Stomach (tissue), 9 donors: ENCODE measurements around the gene CCDC93. TPM values are rescaled to one million over a fixed set of nuclear protein-coding genes. Genes with fewer than 3 reads are reported as not detected.

ENCODE experiments used
- DNase-seq, 2 donors: peaks; one replicate each; pipeline versions ENCODE4 v3.0.0 to v3.0.0-alpha.2; 2013 to 2019
- H3K27ac ChIP-seq, 5 donors: fragments of 200-600 bp in 4 of 5; sonication (generic) in 4 of 5; one replicate each; pipeline ENCODE4 v1.5.1; 2013 to 2019; ENCODE audit warnings: mild to moderate bottlenecking in 1 of 5, moderate library complexity in 1 of 5
- H3K27me3 ChIP-seq, 3 donors: fragments of 200-600 bp; sonication (generic); one replicate each; pipeline ENCODE4 v1.5.1; 2017 to 2019; ENCODE audit warnings: mixed run types in 1 of 3
- H3K36me3 ChIP-seq, 4 donors: fragments of 200-600 bp; sonication (generic); 1 replicate in 3 of 4; 2 replicates in 1 of 4; pipeline ENCODE4 v1.5.1; 2016 to 2019
- H3K4me1 ChIP-seq, 4 donors: fragments of 200-600 bp; sonication (generic); one replicate each; pipeline ENCODE4 v1.5.1; 2016 to 2019
- H3K4me3 ChIP-seq, 4 donors: fragments of 200-600 bp; sonication (generic) in 3 of 4; one replicate each; pipeline ENCODE4 v1.5.1; 2016 to 2019; ENCODE audit warnings: mild to moderate bottlenecking in 1 of 4
- H3K9me3 ChIP-seq, 4 donors: fragments of 200-600 bp; sonication (generic); one replicate each; pipeline ENCODE4 v1.5.1; 2016 to 2019
- EP300 ChIP-seq: sonication (generic); formaldehyde crosslinking; IDR thresholded peaks from one replicate; pipeline ENCODE4 v1.6.1; 2017; ENCODE audit warnings: antibody characterized with exemption
- POLR2A ChIP-seq, 4 donors: fragments of 450-650 bp; IDR thresholded peaks; one replicate each; pipeline ENCODE4 v1.6.1; 2016; ENCODE audit warnings: antibody characterized with exemption in 4 of 4, control low read depth in 2 of 4, mild to moderate bottlenecking in 1 of 4, moderate library complexity in 1 of 4
- POLR2AphosphoS5 ChIP-seq, 3 donors: sonication (generic); formaldehyde crosslinking; IDR thresholded peaks; one replicate each; pipeline ENCODE4 v1.6.1; 2016; ENCODE audit warnings: antibody characterized with exemption in 3 of 3
- WGBS, 5 donors: extraction: QIAGEN DNeasy Blood & Tissue Kit in 3 of 5; methylation state at CpG; one replicate each; pipeline versions ENCODE4 v1.1.5 to v1.1.7; 2013 to 2018; 5-methylcytosine and 5-hydroxymethylcytosine counted together
- intact Hi-C: fragments of 100-400 bp; cut with DNase I; formaldehyde crosslinking; loops from one replicate; pipeline ENCODE4 v1.15.1; 2023; ENCODE audit warnings: low total_unique reads
- polyA plus RNA-seq, 3 donors: library from polyadenylated mRNA; stranded (reverse); fragments of 200-250 nt; gene quantifications; one replicate each; pipeline ENCODE4 v1.2.3, GENCODE V29; 2013
- total RNA-seq, 5 donors: library from RNA; depleted of rRNA; stranded (reverse); fragments of >200 nt; gene quantifications; one replicate each; pipeline versions ENCODE4 v1.1.0 to v1.2.3, GENCODE V29; 2014 to 2016
- TF ChIP-seq, protein P1 (sequence below), 7 experiments: fragments of 450-650 bp in 4 of 7; fragments of 200-600 bp in 3 of 7; sonication (generic) in 3 of 7; IDR thresholded peaks; one replicate each; pipeline ENCODE4 v1.5.1; 2016 to 2019; ENCODE audit warnings: antibody characterized with exemption in 7 of 7, control low read depth in 2 of 7, mild to moderate bottlenecking in 1 of 7
- donor health status: healthy with polysubstance abuse.
- donor health status: Bipolar disorder and iron deficiency.
- donor health status: healthy.

Gene CCDC93
- total and polyA plus RNA-seq, 8 donors: 3.1 to 63.9 (median 24.3) TPM

DNA sequence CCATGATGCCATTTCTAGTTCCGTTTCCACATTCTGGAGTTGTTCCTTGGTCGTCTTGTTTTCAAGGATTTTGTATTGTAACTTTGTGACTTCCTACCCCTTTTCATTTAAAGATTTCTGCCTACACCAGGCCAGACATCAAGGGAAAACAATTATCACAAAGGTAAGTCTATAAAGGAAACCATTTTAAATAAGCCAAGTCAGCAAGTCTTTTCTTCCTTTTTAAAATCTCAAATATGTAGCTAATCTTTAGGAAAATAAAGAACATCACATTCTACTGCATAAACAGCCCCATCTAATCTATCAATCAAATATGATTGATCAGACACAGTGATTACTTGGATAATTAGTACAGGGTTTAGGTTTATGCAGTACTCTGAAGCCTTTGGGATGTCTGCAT lies 38.6 kb upstream of the CCDC93 start:
- Histone ChIP-seq H3K27ac (no peak overlapping the region), H3K9me3 (no peaks in the 10 kb centered on the region), H3K4me1 (peaks cover 0 to 2% (median 0%) of the 10 kb centered on the region in 4 donors), H3K36me3 (no peaks in the 10 kb centered on the region), H3K27me3 (peaks cover 0 to 35% (median 0%) of the 10 kb centered on the region in 3 donors), H3K4me3 (no peak overlapping the region)
- TF ChIP-seq, protein P1, sequence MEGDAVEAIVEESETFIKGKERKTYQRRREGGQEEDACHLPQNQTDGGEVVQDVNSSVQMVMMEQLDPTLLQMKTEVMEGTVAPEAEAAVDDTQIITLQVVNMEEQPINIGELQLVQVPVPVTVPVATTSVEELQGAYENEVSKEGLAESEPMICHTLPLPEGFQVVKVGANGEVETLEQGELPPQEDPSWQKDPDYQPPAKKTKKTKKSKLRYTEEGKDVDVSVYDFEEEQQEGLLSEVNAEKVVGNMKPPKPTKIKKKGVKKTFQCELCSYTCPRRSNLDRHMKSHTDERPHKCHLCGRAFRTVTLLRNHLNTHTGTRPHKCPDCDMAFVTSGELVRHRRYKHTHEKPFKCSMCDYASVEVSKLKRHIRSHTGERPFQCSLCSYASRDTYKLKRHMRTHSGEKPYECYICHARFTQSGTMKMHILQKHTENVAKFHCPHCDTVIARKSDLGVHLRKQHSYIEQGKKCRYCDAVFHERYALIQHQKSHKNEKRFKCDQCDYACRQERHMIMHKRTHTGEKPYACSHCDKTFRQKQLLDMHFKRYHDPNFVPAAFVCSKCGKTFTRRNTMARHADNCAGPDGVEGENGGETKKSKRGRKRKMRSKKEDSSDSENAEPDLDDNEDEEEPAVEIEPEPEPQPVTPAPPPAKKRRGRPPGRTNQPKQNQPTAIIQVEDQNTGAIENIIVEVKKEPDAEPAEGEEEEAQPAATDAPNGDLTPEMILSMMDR (IDR thresholded peaks at IDR 0.05): no peak
- no peak for TF ChIP-seq POLR2AphosphoS5 (IDR thresholded peaks at IDR 0.05)
- TF ChIP-seq EP300: no peak
- TF ChIP-seq POLR2A (IDR thresholded peaks at IDR 0.05): no peak
- no peak for DNase-seq
- intact Hi-C loops: no loop called here
- 82 to 90% (median 87%) methylated on average over 2 of the region's 2 CpGs for WGBS, 5 donors

DNA sequence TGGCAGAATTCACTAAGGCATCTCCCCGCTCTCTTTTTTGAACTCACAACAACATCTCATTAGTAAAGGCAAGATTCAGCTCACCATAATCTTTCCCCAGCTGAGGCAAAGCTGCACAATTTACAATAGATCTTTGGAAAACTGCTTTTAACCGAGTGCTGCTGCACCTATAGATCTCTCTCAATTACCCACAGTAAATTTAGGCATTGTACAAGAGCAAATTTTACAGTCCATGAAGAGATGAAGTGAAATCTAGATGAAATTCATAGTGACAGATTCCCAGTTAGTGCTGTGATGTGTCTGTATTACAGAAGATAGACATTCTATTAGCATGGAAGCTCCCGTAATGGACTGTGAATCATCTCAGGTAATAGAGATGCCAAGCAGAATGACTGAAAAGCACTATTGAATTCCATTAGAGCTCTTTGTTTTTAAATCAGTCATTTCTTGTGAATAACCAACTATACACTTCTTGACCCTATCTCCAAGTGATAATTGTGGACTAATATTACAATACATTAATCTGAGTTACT lies 38.0 kb upstream of the CCDC93 start:
- intact Hi-C loops: no loop called here
- Histone ChIP-seq H3K27me3 (peaks cover 0 to 35% (median 0%) of the 10 kb centered on the region in 3 donors), H3K36me3 (no peaks in the 10 kb centered on the region), H3K9me3 (no peaks in the 10 kb centered on the region), H3K4me3 (no peak overlapping the region), H3K27ac (no peak overlapping the region), H3K4me1 (peaks cover 0 to 8% (median 1%) of the 10 kb centered on the region in 4 donors)
- 73 to 87% (median 81%) methylated on average over 3 of the region's 3 CpGs for WGBS, 5 donors
- TF ChIP-seq EP300 (no peak), POLR2AphosphoS5 (IDR thresholded peaks at IDR 0.05) (no peak), POLR2A (IDR thresholded peaks at IDR 0.05) (no peak)
- TF ChIP-seq, protein P1 (IDR thresholded peaks at IDR 0.05): no peak
- DNase-seq: no peak

DNA sequence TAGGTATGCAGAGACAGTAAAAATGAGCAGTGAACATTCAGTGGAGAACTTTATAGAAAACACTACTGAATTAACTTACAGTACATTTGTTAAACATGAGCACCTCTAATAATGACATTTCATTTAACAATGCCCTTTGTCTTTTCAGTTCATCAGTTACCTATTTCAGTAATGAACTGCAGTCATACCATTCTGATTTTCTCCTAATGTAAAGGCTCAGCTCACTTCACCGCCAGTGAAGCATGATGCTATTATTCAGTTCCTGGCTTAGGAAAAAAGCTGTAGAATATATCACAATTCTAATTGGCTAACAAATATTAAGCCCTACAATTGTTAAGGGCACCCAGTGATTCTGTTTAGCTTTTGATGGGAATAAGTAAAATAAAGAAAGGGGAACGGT lies 37.1 kb upstream of the CCDC93 start:
- intact Hi-C loops: no loop called here
- peaks cover 0 to 35% (median 0%) of the 10 kb centered on the region in 3 donors for H3K27me3 ChIP-seq
- H3K9me3 ChIP-seq: no peaks in the 10 kb centered on the region
- no peak for DNase-seq
- H3K27ac ChIP-seq: no peak overlapping the region
- H3K4me3 ChIP-seq: no peak overlapping the region
- no peaks in the 10 kb centered on the region for H3K36me3 ChIP-seq
- TF ChIP-seq POLR2AphosphoS5 (IDR thresholded peaks at IDR 0.05) (no peak), POLR2A (IDR thresholded peaks at IDR 0.05) (no peak), EP300 (no peak)
- TF ChIP-seq, protein P1 (IDR thresholded peaks at IDR 0.05): no peak
- H3K4me1 ChIP-seq: peaks cover 0 to 11% (median 3%) of the 10 kb centered on the region in 4 donors
- 32 to 49% (median 39%) methylated on average over 2 of the region's 2 CpGs for WGBS, 5 donors

DNA sequence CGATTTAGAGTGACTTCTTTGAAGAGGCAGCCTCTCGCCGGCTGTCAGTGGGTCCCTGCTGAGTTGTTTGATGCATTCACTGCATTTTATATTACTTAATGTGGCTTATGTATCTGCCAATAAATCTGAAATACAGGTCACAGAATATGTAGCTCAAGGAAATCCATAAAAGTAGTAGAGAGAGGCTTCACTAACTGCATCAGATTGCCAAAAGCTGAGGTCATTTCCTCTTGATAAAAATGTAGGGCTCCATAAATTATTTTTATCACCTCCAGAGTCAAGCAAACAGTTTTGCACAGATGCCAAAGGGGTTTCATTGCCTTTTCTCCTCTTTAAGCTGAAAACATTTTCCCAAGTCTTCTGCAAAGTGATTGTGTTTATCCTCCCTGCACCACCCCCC lies 36.5 kb upstream of the CCDC93 start:
- Histone ChIP-seq H3K4me3 (no peak overlapping the region), H3K9me3 (no peaks in the 10 kb centered on the region), H3K27me3 (peaks cover 0 to 35% (median 0%) of the 10 kb centered on the region in 3 donors), H3K36me3 (no peaks in the 10 kb centered on the region), H3K27ac (no peak overlapping the region), H3K4me1 (peaks cover 0 to 11% (median 3%) of the 10 kb centered on the region in 4 donors)
- WGBS, 5 donors: 62 to 75% (median 68%) methylated on average over 3 of the region's 3 CpGs
- no peak for DNase-seq
- no peak for TF ChIP-seq EP300
- TF ChIP-seq POLR2A (IDR thresholded peaks at IDR 0.05): no peak
- TF ChIP-seq POLR2AphosphoS5 (IDR thresholded peaks at IDR 0.05): no peak
- TF ChIP-seq, protein P1 (IDR thresholded peaks at IDR 0.05): no peak
- intact Hi-C loops: no loop called here
